HG03196 (cell line): ENCODE results near the gene CYP27C1.

Experiments used
- ATAC-seq: cut with Tn5 transposase; IDR thresholded peaks from one replicate; pipeline ENCODE4 v1.9.1; 2021; ENCODE audit not compliant: unreplicated experiment

The CYP27C1 gene

GRCh38 chr2:127195140-127196074 is 24.7 kb downstream of the CYP27C1 start:
- ATAC-seq, result no peak

GRCh38 chr2:127194447-127194846 is 25.7 kb downstream of the CYP27C1 start:
- ATAC-seq, result no peak

GRCh38 chr2:127193967-127194280 is 26.2 kb downstream of the CYP27C1 start:
- ATAC-seq, result no peak

- ATAC-seq, result no peak
Measured at GRCh38 chr2:127193164-127193966, 26.7 kb downstream of the CYP27C1 start.

- no peak for ATAC-seq
Measured at GRCh38 chr2:127191331-127192219, 28.5 kb downstream of the CYP27C1 start.

GRCh38 chr2:127188797-127189196 is 31.3 kb downstream of the CYP27C1 start:
- no peak for ATAC-seq

- no peak for ATAC-seq
Measured at GRCh38 chr2:127187831-127188230, 32.3 kb downstream of the CYP27C1 start.

GRCh38 chr2:127187081-127187775 is 32.9 kb downstream of the CYP27C1 start:
- no peak for ATAC-seq

- no peak for ATAC-seq
Measured at GRCh38 chr2:127185705-127186104, 34.4 kb downstream of the CYP27C1 start.

- no peak for ATAC-seq
Measured at GRCh38 chr2:127185093-127185492, 35.0 kb downstream of the CYP27C1 start.

- ATAC-seq, result no peak
Measured at GRCh38 chr2:127183771-127184170, 36.3 kb downstream of the CYP27C1 start.

GRCh38 chr2:127182626-127183458 is 37.3 kb downstream of the CYP27C1 start:
- ATAC-seq, result no peak

GRCh38 chr2:127181851-127182250 is 38.2 kb downstream of the CYP27C1 start:
- ATAC-seq, result no peak

GRCh38 chr2:127179766-127180165 is 40.3 kb downstream of the CYP27C1 start:
- ATAC-seq, result no peak

GRCh38 chr2:127177617-127178263 is 42.4 kb downstream of the CYP27C1 start:
- ATAC-seq, result no peak

- ATAC-seq, result no peak
Measured at GRCh38 chr2:127176371-127177311, 43.5 kb downstream of the CYP27C1 start.

- no peak for ATAC-seq
Measured at GRCh38 chr2:127175751-127176354, 44.2 kb downstream of the CYP27C1 start.
